Measurements from ENCODE around the gene MPZL1. TPM values are rescaled to one million over a fixed set of nuclear protein-coding genes. Genes with fewer than 3 reads are reported as not detected.

Gene MPZL1
- total RNA-seq, 1 donor, result 358 TPM

DNA sequence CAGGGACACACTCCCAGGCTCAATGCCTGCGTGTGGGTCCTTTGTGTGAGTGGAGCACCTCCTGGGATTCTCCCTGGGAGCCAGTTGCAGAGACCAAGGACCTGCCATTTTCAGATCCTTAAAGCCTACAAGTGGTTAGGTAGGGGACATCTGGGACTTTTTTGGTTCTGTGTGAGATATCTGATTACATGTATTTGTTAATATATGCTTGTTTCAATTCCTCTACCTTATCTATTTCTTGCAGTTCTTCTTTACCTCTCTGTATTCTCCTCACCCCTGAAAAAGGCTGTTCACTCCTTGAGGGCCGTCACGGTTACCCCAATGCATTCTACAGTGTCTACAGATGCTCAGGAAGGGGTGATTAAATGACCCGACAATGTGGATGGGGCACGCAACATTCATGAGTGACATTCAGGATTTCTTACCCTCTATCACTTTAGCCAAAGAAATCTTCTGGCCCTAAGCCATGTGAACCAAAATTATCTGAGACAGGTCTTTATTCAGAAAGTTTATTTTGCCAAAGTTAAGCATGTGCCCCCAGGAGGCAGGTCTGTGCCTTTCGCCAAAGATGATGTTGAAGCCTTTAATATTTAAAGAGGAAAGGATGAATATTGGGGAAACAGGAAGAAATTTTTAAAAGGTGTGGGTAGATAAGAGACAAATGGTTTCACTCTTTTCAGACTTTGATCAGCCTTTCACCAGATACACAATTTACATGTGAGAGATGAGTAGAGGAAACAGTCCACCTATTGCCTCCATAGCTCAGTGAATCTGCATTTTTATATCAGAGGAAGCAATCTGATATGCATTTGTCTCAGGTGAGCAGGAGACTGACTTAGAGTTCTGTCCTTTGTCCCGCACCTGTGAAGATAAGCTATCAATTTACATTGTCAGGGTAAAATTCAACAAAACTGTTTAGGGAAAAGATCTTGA is 44.6 kb upstream of the MPZL1 start:
- no peak overlapping the region for H3K4me3 ChIP-seq (ENCODE audit: low read depth, low read length)
- DNase-seq (ENCODE audit: low read depth), result no peak
- TF ChIP-seq, protein P1, sequence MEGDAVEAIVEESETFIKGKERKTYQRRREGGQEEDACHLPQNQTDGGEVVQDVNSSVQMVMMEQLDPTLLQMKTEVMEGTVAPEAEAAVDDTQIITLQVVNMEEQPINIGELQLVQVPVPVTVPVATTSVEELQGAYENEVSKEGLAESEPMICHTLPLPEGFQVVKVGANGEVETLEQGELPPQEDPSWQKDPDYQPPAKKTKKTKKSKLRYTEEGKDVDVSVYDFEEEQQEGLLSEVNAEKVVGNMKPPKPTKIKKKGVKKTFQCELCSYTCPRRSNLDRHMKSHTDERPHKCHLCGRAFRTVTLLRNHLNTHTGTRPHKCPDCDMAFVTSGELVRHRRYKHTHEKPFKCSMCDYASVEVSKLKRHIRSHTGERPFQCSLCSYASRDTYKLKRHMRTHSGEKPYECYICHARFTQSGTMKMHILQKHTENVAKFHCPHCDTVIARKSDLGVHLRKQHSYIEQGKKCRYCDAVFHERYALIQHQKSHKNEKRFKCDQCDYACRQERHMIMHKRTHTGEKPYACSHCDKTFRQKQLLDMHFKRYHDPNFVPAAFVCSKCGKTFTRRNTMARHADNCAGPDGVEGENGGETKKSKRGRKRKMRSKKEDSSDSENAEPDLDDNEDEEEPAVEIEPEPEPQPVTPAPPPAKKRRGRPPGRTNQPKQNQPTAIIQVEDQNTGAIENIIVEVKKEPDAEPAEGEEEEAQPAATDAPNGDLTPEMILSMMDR (IDR thresholded peaks at IDR 0.05; ENCODE audit: insufficient read depth, low read depth, low read length), result no peak

DNA sequence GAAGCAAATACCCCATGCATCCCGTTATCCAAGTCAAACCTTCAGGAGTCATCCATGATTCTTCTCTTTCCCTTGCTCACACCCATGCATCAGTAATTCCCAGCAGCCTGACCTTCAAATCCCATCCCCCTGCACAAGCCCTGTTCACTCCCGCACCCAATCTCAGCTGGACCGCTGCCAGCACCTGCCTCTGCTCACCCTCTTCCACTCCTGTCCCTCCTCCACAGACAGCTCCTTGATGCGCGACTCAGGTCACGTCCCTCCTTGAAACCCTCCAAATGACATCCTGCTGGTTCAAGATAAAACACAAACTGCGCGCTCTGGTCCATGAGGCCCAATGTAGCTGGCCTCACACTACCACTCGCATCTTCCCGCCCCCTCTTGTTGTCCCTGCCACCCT is 43.4 kb upstream of the MPZL1 start:
- TF ChIP-seq, protein P1 (IDR thresholded peaks at IDR 0.05; ENCODE audit: insufficient read depth, low read depth, low read length), result no peak
- no peak overlapping the region for H3K4me3 ChIP-seq (ENCODE audit: low read depth, low read length)
- DNase-seq (ENCODE audit: low read depth), result no peak

DNA sequence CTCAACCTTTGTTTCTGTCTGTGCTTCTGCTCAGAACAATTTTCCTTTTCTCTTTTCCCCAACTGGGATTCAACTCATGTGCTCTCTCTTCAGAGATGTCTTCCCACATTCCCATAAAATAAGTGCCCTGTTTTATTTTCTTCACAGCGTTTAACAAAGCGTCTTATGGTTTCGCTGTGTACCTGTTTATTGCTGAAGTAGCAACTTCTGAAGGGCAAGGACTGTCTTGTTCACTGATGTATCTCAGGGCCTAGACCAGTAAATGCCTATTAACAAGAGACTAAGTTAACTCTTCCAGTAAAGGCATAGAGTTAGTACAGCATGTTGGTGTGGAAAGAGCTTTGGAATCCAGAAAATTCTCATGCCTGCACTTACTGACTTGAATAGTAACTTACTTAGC is 42.9 kb upstream of the MPZL1 start:
- TF ChIP-seq, protein P1 (IDR thresholded peaks at IDR 0.05; ENCODE audit: insufficient read depth, low read depth, low read length), result no peak
- DNase-seq (ENCODE audit: low read depth), result no peak
- H3K4me3 ChIP-seq (ENCODE audit: low read depth, low read length), result no peak overlapping the region

DNA sequence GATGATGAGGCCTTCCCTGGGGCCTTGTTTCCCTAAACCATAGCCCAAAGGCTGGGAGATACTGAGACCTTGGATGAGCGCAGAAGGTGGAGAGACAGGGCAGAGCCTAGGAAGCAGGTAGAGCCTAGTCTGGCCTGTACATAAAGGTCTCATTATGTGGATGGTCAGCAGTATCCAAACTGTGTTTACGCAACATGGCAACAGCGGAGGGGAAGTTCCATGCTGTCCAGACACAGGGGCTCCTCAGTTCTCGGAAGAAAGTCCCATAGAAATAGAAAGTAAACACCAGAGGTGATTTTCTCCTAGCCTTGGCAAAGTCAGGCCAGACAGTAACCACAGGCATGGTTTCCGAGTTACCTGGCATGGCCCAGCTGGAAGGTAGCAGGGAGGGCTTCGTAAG is 42.1 kb upstream of the MPZL1 start:
- H3K4me3 ChIP-seq (ENCODE audit: low read depth, low read length), result no peak overlapping the region
- no peak for DNase-seq (ENCODE audit: low read depth)
- TF ChIP-seq, protein P1 (IDR thresholded peaks at IDR 0.05; ENCODE audit: insufficient read depth, low read depth, low read length), result no peak

DNA sequence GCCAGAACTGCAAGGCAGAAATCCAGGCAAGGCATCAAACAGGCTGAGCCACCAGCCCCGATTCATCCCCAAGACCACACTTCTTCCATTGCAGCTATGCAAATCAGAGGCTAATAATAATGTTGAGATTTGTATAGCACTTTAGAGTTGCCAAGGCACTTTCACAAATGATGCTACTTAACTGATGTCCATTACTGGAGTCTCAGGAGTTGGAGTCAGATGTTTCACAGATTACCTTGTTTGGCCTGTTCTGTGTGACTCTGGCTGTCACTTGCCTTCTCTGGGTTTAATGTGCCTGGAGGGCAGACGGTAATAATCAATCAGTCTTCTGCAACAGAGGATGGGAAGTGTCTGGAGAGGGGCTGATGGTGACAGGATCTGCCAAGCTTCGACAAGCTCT is 40.8 kb upstream of the MPZL1 start:
- no peak for DNase-seq (ENCODE audit: low read depth)
- H3K4me3 ChIP-seq (ENCODE audit: low read depth, low read length), result no peak overlapping the region
- TF ChIP-seq, protein P1 (IDR thresholded peaks at IDR 0.05; ENCODE audit: insufficient read depth, low read depth, low read length), result no peak

DNA sequence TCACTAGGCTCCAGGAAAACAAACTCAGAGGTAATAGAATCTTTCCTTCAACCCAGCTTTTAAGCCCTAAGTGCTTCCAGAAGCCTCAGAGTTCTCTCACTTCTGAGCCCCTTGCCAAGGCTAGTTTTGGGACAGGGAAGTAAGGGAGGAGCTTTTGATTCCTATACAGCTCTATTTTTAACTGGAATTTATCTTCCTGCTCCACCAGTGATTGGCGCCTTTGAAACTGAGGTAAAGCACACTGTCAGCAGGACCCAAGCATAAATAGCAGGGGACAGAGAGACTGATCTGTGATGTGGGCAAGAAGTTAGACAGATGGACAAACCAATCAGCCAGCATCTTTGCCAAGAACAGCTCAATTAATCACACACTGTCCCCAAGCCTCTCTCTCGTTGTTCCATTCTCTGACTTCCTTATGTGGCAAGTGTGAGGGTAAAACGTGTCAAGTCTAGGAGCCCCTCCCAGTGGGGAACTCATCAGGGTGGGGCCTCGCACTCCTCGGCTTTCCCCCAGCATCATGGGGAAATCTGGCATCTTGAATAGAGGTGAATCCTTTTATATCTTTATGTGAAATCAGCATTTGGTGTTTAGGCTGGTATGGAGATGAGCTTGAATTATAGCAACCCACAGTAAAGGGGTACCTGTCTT is 40.2 kb upstream of the MPZL1 start:
- H3K4me3 ChIP-seq (ENCODE audit: low read depth, low read length), result no peak overlapping the region
- TF ChIP-seq, protein P1 (IDR thresholded peaks at IDR 0.05; ENCODE audit: insufficient read depth, low read depth, low read length), result no peak
- DNase-seq (ENCODE audit: low read depth), result no peak

Data from fibroblast of villous mesenchyme (primary cell).